ENCODE data around the gene S100A8. TPM values are rescaled to one million over a fixed set of nuclear protein-coding genes. Genes with fewer than 3 reads are reported as not detected.
A peak's percentile ranks its signal among the peaks of the same experiment; 100 is the strongest.
"Not testable (repeated sequence)": the region's sequence is repeated elsewhere in the genome, so short reads cannot be mapped to it uniquely, and the experiment has no call there.

Gene S100A8
- 3.4 TPM for polyA plus RNA-seq (ENCODE audit: insufficient read length)
- long read RNA-seq, donor 1, transcript S100A8-202 (3 exons, 523 nt), result minor isoform, 8 of 21 reads
- long read RNA-seq, donor 1, transcript S100A8-203 (2 exons, 717 nt), result major isoform, 13 of 21 reads
- long read RNA-seq, donor 1, partial matches to known transcripts, result 0 of 21 reads
- long read RNA-seq, donor 1, other reads (novel, unspliced or antisense), result 0 of 21 reads
- long read RNA-seq, donor 2, transcript S100A8-202 (3 exons, 523 nt), result major isoform, 8 of 8 reads
- long read RNA-seq, donor 2, partial matches to known transcripts, result 0 of 8 reads
- long read RNA-seq, donor 2, other reads (novel, unspliced or antisense), result 0 of 8 reads
- long read RNA-seq, donor 3, partial matches to known transcripts, result 0 of 3 reads
- long read RNA-seq, donor 3, other reads (novel, unspliced or antisense), result 0 of 3 reads
- long read RNA-seq, donor 4, transcript S100A8-202 (3 exons, 523 nt), result major isoform, 5 of 8 reads
- long read RNA-seq, donor 4, partial matches to known transcripts, result 0 of 8 reads
- long read RNA-seq, donor 4, other reads (novel, unspliced or antisense), result 0 of 8 reads
- long read RNA-seq, donor 5, transcript S100A8-203 (2 exons, 717 nt), result minor isoform, 6 of 21 reads
- long read RNA-seq, donor 5, transcript S100A8-202 (3 exons, 523 nt), result major isoform, 15 of 21 reads
- long read RNA-seq, donor 5, partial matches to known transcripts, result 0 of 21 reads
- long read RNA-seq, donor 5, other reads (novel, unspliced or antisense), result 0 of 21 reads
- long read RNA-seq, donor 6, transcript S100A8-203 (2 exons, 717 nt), result major isoform, 14 of 24 reads
- long read RNA-seq, donor 6, transcript S100A8-202 (3 exons, 523 nt), result minor isoform, 10 of 24 reads
- long read RNA-seq, donor 6, partial matches to known transcripts, result 0 of 24 reads
- long read RNA-seq, donor 6, other reads (novel, unspliced or antisense), result 0 of 24 reads
- long read RNA-seq, donor 7, transcript S100A8-203 (2 exons, 717 nt), result minor isoform, 8 of 22 reads
- long read RNA-seq, donor 7, transcript S100A8-202 (3 exons, 523 nt), result major isoform, 14 of 22 reads
- long read RNA-seq, donor 7, partial matches to known transcripts, result 0 of 22 reads
- long read RNA-seq, donor 7, other reads (novel, unspliced or antisense), result 0 of 22 reads
- long read RNA-seq, donor 8, partial matches to known transcripts, result 0 of 2 reads
- long read RNA-seq, donor 8, other reads (novel, unspliced or antisense), result 0 of 2 reads

DNA sequence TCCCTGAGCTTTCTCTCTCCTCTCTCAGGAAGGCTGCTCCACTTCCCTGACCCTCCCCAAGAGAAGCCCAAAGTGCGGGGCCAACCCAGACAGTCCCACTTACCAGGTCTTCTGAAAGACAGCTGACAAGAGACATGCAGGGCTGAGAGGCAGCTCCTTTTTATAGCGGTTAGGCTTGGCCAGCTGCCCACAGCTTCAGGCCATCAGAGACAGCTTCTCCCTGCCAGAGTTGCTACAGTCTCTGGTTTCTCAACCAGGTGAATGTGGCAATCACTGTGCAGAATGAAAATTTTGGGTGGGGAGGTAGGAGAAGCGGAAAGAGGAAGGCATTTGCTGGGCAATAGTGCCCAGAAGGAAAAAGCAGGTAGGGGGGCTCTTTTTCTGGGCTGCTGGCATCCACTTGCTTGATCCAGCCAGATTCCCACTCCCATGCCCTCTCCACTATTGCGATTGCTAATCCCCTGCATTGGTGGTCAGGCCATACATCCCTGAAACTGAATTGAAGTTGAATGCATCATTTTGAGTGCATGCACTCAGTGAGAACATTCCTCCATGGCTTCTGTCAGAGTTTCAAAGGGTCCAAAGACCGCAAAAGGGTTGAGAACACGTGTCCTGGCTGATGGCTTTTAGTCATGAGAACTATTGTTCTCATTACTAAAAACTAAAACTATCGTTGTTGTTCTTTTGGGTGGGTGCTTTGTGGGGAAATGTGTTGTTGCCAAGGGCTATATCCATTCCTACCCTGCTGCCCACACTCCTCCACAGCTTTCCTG lies at the start of gene S100A8:
Gene S100A8, minus strand, starts transcription at position 136 of the 773 bp plus-strand sequence. CDS start 538 bp downstream, outside the sequence.
- no peak for DNase-seq

DNA sequence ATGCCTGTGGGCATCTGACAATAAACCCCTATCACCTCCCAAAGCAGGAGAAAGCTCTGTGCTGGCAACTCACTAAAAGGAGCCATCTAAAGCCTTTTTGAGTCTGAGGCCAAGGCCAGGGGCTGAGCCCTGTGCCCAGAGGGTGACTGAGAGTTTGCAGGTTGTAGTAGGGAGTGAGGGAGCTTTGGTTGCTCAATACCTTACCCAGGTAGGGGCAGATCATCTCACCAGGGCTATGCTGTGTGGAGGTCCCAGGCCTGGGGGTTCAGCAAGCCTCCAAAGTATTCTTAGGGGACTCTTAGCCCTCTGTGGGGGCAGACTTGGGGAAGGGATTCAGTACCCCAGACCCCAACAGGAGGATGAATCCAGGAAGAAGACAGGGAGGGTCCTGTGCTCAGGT lies 48.4 kb upstream of the S100A8 start:
- no peak for DNase-seq

DNA sequence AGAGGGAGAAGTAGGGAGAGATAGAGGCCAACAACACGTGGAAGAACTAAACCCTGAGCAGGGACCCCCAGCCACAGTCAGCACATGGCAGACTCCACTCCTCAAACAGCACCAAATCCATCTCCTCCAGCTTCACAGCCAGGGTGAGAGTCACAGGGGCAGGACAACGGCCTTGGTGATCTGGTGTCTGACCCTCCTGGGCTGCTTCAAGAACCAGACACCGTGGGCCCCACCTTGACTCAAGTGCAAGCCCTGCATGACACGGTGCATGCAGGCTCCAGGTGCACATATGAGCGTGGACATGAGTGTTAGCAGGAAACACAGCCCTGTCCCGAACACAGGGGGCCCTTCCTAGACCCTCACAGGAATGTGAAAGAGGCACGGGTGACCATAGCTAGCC lies 47.7 kb upstream of the S100A8 start:
- DNase-seq, result no peak

DNA sequence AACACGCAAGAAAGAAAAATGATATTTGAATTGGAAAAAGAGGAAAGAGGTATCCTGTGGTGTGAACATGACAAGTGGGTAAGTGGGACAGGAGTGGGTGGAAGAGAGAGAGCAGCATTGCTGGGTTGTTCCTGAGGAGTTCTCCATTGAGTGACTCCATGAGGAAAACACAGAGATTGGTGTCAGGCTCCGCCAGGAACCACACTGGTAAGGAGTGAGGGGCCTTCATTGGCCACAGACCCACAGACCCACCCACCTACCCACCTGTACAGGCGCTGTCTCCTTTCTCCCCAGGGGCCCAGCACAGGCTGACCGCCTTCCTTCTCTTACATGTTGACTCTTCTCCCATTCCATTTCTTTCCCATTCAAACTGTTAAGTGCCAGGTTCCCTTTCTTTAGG lies 46.4 kb upstream of the S100A8 start:
- DNase-seq, result no peak

DNA sequence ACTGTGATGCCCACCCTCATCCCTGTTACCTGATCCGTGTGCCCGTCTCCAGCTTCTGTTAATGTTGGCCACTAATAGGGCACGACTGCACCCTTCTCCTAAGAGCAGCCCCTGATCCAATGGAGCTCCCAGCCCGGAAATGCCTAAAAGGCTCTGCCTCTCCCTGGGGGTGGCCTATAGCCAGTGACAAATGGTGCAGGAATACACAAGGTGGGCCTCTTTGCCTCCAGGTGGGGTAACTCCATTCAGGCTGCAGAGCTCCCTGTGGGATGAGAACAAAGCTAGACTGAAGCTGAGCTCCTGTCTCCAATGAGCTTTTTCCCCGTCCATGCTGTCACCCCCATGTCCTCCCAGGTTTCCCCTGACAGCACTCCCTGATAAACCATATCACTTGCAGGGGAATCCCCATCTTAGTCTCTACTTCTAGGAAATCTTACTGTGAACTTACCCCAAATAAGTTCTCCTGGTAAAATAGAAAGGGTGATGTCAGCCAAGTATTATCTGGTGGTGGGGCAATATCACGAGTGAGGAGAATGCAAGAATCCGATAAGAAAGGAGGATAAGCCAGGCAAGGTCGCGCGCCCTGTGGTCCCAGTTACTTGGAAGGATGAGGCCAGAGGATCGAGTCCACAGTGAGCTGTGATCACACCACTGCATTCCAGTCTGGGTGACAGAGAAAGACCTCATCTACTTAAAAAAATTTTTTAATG lies 44.0 kb upstream of the S100A8 start:
- no peak for DNase-seq

DNA sequence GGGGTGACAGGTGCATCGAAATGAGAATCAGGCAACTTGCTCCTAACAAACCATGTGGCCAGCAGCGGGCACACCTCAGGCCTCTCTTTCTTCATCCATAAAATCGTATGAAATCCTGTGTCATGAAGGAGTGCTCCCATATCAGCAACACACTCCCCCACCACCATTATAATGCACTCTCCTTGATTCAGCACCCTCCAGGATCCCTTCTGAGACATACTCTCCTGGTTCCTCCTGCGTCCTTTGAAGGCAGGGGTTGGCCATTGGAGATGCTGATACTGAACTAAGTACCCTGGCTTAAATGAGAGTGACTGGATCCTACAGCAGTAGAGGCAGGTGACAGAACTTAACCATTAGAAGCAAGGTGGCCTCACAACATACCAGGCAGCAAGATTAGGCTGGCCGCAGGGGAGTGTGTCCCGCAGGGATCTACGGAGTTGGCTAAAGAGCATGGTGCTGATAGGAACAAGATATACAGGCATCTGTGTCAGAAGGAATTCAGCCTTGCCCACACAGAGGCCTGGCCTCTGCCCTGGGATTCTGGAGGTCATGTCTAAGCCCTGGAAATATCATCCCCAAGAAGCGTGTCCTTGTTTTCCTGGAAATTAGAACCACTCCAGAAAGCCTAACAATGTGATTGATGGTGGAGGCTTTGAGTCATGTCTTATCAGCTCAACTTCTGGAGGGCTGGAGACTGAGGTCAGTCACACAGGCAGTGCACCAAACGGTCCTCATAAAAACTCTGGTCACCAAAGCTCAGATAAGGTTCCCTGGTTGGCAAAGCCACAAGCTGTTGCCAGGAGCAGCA lies 42.2 kb upstream of the S100A8 start:
- no peak for DNase-seq

DNA sequence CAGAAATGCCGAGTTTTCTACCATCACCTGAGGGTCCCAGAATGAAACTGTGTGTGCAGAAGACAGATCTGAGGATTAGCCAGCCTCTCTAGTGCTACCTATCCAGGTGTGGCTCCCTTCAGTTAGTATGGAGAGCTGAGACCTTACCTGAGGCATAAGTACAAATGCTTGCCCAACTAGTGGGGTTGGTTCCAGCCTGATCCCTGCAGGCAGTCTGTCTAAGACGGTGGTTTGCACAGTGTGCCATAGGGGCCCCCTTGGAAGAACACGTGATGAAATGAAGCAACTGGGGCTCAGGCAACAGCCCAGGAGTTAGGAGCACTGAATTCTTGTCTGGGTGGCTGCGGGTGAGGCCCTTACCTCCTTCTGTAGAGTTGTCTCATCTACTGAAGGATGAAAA lies 41.1 kb upstream of the S100A8 start:
- no peak for DNase-seq

DNA sequence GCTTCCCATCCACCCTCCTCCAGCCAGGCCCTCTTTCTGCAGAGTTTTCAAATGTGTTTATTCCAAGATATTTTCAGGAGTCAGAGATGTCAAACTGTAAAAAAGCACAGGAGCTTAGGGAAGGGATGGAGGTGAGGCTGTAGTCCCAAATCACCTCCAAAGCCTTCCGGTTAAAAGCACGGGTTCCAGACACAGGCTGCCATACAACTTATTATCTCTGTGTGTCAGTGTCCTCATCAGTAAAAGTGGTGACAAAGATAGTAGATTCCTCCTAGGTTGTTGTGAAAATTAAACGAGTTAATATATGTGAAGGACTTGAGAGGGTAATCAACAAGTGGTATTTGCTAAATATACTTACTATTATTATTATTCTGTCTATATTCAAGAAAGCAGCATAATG lies 40.6 kb upstream of the S100A8 start:
- no peak for DNase-seq

DNA sequence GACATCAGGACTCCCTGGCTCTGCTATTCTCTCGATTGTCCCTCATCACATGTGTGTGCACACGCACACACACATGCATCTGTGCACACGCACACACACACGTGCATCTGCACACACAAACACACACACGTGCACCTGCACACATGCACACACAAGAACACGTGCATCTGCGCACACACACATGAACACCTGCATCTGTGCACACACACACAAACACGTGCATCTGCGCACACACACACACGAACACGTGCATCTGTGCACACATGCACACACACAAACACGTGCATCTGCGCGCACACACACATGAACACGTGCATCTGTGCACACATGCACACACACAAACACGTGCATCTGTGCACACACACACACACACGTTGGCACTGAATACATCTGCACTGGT lies 40.1 kb upstream of the S100A8 start:
- no peak for DNase-seq

DNA sequence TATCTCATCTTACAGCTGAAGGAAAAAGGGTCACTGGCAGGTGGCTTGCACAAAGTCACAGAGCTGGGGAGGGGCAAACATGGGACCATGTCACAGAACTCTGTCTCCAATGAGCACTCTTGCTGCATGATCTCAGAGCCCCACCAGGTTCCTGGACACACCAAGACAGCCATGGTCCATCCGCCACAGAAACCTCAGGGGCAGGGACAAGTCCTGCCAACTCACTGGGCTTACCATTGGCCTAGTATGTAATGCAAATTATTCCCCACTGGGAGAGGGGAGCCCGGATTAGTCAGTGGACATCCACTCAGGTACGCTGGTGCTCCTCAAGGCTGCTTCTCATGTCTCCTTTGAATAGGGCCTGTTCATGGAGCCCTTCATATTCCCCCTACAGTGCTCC lies 39.7 kb upstream of the S100A8 start:
- DNase-seq, result no peak

DNA sequence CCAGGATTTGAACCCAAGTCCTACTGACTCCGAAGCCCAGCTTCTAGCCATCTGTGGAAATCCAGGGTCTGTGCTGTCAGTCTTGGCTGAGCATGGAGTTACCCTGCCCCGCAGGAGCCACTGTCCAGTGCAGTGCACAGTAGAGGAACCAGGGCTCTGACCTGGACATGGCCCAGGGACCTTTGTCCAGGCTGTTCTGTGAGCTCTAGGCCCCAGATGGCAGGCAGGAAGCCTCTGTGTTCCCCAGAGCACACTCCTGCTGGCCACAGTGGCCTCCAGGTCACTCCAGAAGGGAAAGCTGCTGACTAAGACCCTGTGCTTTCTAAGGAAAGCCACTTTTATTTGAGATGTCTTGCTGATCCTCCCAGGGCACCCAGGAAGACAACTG lies 39.3 kb upstream of the S100A8 start:
- DNase-seq, result no peak

DNA sequence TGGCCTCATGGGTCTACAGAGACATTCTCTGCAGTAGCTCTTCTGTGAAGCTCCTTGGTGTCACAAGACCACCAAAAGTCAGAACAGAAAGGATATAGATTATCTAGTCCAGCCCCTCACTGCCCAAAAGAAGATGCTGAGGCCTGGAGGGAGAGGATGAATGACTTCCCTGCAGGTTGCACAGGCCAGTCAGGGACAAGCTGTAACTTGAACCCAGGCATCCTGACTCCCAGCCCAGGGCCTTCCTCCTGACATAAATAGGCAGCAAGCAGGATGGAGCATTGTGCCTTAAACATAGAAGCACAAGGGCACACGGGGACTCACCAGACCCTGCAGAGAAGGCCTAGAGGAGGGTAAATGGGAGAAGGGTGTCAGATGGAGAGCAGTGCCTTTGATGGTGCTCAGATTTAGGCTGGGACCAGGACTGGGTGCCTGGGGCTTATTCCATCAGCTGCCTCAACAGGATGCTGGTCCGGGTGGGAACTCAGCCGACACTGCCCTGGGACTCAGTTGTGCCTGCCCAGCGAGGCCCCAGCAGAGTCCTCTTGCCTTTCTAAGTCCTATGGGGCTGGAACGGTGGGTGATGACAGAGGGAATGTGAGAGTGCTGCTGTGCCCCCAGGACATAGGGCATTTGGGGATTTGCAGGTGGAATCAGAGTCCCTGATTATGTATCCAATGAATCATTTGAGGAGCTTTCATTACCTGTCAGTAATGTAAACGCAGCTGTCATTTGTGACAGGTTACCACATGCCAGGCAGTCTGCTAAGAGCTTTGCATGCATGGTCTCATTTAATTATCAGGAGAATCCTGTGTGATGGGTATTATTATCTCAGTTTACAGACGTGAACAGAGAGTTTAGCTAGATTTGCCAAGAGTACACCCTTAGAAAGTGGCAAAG lies 38.6 kb upstream of the S100A8 start:
- DNase-seq, result no peak

DNA sequence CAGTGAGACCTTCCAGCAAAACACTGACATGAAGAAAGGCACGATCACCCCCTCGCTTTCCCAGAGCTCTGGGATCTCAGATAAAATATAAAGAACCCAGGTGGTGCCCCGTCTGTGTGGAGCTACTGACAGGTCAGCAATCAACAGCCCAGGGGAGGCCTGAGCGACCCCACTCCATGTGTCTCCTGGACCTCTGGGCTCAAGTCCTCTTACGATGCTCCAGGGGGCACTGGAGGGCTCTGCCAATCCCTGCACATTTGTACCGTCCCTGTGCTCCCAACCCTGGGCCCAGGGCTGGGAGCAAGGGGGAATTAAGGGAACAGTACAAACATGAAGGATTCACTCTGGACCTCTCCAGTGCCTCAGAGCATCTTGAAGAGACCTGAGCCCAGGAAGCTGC lies 37.9 kb upstream of the S100A8 start:
- DNase-seq, result no peak

DNA sequence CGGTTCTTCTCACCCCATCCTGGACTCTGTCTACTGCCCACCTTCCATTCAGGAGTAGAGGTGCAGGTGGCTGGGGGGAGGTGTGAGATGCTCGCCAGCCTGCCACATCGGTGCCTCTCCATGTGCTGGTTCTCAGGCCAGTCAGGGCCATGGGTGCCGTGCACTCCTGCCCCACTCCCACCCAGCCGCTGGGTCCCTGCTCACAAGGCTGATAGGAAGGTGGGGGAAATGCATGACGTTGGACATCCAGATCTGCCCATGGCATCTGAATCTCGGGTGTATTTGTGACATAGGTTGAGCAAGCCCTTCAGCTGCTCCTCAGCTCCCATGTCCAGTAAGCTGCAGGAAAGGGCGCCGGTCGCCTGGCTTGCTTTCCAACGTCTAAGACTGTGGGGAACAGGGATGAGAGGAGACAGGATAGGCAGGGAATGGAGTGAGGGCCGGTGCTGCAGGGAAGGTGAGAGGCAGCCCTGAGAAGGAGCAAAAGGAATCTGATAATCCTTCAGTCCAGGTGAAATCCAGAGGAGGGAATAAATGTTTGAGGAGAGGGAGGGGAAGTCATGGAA lies 37.3 kb upstream of the S100A8 start:
- no peak for DNase-seq

DNA sequence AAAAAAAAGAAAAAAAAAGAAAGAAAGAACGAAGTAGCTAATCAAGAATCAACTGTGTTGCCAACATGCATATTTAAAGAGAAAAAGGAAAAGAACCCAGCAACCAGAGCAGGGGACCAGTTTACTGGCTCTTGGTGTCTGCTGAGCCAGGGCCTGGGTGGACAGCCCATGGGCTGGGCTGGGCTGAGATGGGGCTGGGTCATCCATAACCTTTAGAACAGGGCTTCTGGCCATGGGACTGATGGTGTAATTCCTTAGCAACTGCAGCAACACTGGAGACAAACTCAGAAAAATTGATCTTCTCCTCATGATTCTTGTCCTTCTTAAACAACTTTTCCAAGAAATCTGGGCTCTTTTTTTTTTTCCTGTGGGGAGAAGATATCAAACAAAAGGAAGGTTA lies 35.9 kb upstream of the S100A8 start:
- DNase-seq, result no peak

DNA sequence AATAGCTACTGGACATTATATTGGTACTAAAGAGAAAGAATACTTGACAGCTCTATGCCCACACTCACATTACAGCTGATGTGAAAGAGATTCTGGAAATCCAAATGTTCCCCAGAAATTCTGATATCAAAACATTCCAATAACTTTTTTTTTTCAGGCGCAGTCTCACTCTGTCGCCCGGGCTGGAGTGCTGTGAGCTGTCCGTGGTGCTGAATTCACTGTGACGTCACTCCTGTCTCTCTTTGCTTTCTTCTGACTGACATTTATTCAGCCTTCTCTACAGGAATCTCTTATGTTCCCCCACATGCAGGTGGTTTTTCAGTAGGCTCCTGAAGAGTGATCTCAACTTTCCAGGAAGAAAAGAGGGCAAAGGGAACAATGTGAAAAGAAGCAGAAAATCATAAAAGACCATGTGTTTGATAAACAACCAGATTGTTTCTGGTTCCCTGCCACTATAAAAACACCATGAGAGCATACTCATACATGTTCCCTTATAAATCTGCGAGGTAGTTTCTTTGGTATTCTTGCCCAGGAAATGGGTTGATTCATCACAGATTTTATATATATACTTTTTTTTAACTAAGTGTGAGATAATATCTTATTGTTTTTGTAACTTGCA lies 31.7 kb upstream of the S100A8 start:
- peak; percentile 82 for DNase-seq

DNA sequence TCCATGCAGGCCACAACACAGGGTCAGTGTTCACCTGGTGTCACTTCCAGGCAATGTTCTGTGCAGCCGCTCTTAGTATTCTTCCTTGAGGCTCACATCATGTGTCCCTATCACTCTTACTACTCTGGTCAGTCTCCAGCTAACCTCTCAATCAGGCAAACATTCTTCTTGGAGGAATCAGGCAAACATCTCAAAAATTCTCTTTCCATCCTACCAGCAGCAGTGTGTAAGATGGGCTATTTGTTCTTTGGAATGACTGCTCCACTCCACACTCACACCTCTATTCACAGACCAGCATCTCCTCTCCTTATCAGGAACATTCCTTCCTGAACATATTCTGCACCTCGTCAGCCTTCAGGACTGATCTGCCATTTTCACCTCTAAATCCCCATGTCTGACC lies 29.4 kb upstream of the S100A8 start:
- no peak for DNase-seq

DNA sequence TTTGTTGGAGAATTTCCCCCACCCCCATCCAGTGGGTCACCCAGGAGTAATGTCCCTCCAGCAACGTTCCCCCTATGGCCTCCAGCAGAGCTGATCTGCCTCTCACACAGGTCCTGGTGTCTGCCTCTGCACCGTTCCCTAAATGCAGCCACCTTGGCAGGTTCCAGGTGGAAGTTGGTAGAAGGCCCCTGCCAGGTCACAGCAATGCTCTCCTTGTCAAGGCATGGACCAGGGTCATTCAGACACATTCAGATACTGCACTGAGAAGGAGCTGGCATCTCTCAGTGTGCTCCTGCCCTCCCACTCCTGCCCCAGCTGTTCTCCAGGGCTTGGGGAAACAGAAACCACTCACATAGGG lies 28.5 kb upstream of the S100A8 start:
- not testable (repeated sequence) for DNase-seq
